ENCODE data around the gene GSG1L.
"Not testable (repeated sequence)": the region's sequence is repeated elsewhere in the genome, so short reads cannot be mapped to it uniquely, and the experiment has no call there.

The GSG1L gene

GRCh38 chr16:27747946-27748345 is 315.6 kb downstream of the GSG1L start:
- DNase-seq, result no peak

GRCh38 chr16:27746076-27746855 is 317.2 kb downstream of the GSG1L start:
- DNase-seq, result no peak

GRCh38 chr16:27745348-27745747 is 318.2 kb downstream of the GSG1L start:
- no peak for DNase-seq

- DNase-seq, result no peak
These were observed 319.6 kb downstream of the GSG1L start for GRCh38 chr16:27743963-27744362.

- not testable (repeated sequence) for DNase-seq
These were observed 320.5 kb downstream of the GSG1L start for GRCh38 chr16:27743001-27743400.

GRCh38 chr16:27742333-27742732 is 321.2 kb downstream of the GSG1L start:
- DNase-seq, result no peak

- DNase-seq, result no peak
These were observed 322.9 kb downstream of the GSG1L start for GRCh38 chr16:27740496-27741201.

GRCh38 chr16:27739606-27740357 is 323.7 kb downstream of the GSG1L start:
- no peak for DNase-seq

GRCh38 chr16:27738596-27738995 is 324.9 kb downstream of the GSG1L start:
- DNase-seq, result no peak
